HUES6 (cell line): Measurements from ENCODE around the gene EIF2A.

Experiments used
- H3K27ac ChIP-seq: 2 replicates; pipeline ENCODE4 v1.7.0; 2013; ENCODE audit warnings: low read depth, mild to moderate bottlenecking, low read length, inconsistent platforms
- H3K27me3 ChIP-seq: 2 replicates; pipeline ENCODE4 v1.6.1; 2013; ENCODE audit warnings: low read length; ENCODE audit not compliant: control insufficient read depth, insufficient read depth
- H3K36me3 ChIP-seq: 2 replicates; pipeline ENCODE4 v1.6.1; 2013; ENCODE audit warnings: low read length; ENCODE audit not compliant: control insufficient read depth, insufficient read depth
- H3K4me1 ChIP-seq: 2 replicates; pipeline ENCODE4 v1.6.1; 2013; ENCODE audit warnings: low read length; ENCODE audit not compliant: control insufficient read depth, insufficient read depth
- H3K4me3 ChIP-seq: 2 replicates; pipeline ENCODE4 v1.5.1; 2013; ENCODE audit warnings: low read depth, low read length
- H3K9ac ChIP-seq: one replicate; pipeline ENCODE4 v1.6.1; 2013; ENCODE audit warnings: mild to moderate bottlenecking, low read length
- H3K9me3 ChIP-seq: 2 replicates; pipeline ENCODE4 v1.6.1; 2013; ENCODE audit warnings: low read depth, low read length; ENCODE audit not compliant: control insufficient read depth, insufficient read depth

Gene EIF2A

DNA sequence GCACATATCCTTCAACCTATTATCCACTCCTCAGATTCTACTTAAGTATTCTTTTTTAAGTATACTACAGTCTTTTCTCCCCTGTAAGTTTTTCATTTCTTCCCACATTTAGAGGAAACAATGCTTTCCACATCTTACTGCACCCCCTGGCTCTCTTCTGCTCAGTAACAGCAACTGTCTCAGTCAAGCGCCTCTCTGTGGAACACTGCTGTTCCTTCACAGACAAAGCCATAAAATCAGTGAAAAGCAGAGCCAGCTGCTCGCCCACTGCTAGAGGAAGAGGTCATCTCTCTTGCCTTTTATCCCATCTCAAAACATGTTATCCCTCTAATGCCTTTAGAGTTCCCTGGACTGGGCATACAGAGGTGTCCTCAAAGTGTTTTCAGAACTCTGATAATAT lies 25.1 kb upstream of the EIF2A start:
- Histone ChIP-seq H3K36me3 (no peaks in the 10 kb centered on the region), H3K9ac (no peak overlapping the region), H3K27me3 (no peaks in the 10 kb centered on the region), H3K9me3 (peaks cover 20% of the 10 kb centered on the region), H3K4me1 (no peaks in the 10 kb centered on the region), H3K27ac (no peak overlapping the region), H3K4me3 (no peak overlapping the region)

DNA sequence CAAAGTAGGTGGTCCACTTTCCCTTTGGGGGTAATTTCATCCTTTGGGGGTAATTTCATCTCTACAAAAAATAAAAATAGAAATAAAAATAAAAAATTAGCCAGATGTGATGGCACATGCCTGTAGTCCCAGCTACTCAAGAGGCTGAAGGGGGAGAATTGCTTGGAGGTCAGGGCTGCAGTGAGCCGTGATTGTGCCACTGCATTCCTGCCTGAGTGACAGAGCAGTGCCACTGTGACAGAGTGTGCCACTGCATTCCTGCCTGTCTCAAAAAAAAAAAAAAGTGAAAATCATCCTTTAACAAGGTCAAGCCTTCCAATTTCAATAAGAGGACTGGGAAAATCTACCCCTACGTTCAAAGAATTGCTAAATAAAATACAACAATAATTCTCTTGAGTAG lies 23.0 kb upstream of the EIF2A start:
- Histone ChIP-seq H3K27me3 (no peaks in the 10 kb centered on the region), H3K4me1 (peaks cover 16% of the 10 kb centered on the region), H3K4me3 (no peak overlapping the region), H3K27ac (no peak overlapping the region), H3K9me3 (peaks cover 6% of the 10 kb centered on the region; the same call in 1 of the 2 replicates), H3K9ac (no peak overlapping the region), H3K36me3 (no peaks in the 10 kb centered on the region)

DNA sequence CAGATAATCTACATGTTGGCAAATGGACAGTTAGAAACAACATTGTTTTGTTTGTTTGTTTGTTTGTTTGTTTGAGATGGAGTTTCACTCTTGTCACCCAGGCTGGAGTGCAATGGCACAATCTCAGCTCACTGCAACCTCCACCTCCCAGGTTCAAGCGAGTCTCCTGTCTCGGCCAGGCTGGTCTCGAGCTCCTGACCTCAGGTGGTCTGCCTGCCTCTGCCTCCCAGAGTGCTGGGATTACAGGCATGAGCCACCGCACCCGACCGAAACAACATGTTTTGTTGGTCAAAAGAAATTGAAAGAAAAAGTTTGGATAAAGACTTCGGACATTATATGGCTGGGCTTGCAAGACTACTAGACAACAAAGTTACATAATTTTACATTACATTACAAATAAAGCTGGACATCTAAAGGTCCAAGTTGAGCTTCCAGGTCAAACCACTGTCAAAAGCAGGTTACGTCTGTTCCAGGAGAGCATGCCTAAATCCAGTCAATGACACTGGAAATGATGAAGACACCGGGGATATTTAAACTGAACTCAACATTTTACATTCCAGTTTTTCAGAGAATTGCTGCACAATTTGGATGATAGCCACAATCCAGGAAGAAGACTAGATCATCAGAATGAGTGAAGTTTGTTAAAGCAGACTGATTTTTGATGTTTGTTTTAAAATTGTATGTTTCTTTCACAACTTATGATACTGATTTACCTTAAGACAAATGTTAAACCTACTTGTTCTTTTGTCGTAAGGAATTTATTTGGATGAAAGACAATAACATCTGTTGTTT lies 18.9 kb upstream of the EIF2A start:
- H3K4me1 ChIP-seq = peaks cover 16% of the 10 kb centered on the region

DNA sequence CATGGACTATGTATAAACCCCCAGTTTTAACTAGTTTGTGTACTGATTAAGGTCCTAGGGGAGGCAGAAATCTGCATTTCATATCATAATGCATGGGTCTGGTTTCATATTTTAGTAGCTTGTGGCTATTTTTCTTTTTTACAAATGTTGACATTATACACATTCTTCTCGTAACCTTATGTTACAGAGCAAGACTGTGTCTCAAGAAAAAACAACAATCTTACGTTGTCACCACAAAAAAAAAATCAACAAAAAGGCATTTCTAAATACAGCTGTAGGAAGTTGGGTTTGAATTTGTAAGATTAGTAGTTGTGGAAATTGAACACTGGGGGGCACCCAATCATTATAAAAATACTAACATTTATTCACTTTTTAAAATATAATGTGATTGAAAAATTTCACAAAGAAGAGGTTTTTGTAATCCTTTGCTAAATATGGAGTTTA lies 18.2 kb upstream of the EIF2A start:
- Histone ChIP-seq H3K9me3 (no peaks in the 10 kb centered on the region), H3K27me3 (no peaks in the 10 kb centered on the region), H3K27ac (no peak overlapping the region), H3K4me3 (no peak overlapping the region), H3K9ac (no peak overlapping the region), H3K4me1 (peaks cover 16% of the 10 kb centered on the region), H3K36me3 (no peaks in the 10 kb centered on the region)

More for the DNA sequence above, 18.9 kb upstream of the EIF2A start:
- no peaks in the 10 kb centered on the region for H3K9me3 ChIP-seq
- no peaks in the 10 kb centered on the region for H3K27me3 ChIP-seq
- no peak overlapping the region for H3K9ac ChIP-seq
- H3K4me3 ChIP-seq = no peak overlapping the region
- no peak overlapping the region for H3K27ac ChIP-seq
- H3K36me3 ChIP-seq = no peaks in the 10 kb centered on the region

DNA sequence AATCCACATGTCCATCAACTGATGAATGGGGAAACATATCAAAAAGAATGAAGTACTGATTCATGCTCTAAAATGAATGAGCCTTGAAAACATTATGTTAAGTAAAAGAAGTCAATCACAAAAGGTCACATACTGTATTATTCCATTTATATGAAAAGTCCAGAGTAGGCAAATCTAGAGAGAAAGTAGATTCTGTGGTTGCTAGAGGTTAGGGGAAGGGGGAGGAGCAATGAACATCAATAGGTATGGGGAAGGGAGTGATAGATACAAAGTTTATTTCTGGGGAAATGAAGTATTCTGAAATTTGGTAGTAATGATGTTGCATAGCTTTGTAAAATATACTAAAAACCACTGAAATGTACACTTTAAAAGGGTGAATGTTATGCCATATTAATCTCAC lies 14.8 kb upstream of the EIF2A start:
- Histone ChIP-seq H3K36me3 (no peaks in the 10 kb centered on the region), H3K27ac (no peak overlapping the region), H3K9ac (no peak overlapping the region), H3K27me3 (no peaks in the 10 kb centered on the region), H3K9me3 (no peaks in the 10 kb centered on the region), H3K4me3 (no peak overlapping the region), H3K4me1 (peaks cover 16% of the 10 kb centered on the region)

DNA sequence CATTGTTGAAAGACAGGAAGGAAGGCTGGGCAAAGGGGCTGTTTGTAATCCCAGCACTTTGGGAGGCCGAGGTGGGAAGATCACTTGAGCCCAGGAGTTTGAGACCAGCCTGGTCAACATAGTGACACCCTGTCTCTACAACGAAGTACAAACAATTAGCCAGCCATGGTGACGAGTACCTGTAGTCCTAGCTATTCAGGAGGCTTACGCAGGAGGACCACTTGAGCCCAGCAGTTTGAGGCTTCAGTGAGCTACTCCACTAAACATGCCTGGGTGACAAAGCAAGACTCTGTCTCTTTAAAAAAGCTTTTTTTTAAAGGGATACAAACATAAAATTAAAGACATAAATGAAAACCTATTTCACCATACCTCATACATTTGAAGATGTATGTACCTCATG lies 11.4 kb upstream of the EIF2A start:
- H3K27me3 ChIP-seq = no peaks in the 10 kb centered on the region
- H3K36me3 ChIP-seq = no peaks in the 10 kb centered on the region
- no peaks in the 10 kb centered on the region for H3K4me1 ChIP-seq
- no peak overlapping the region for H3K9ac ChIP-seq
- no peaks in the 10 kb centered on the region for H3K9me3 ChIP-seq
- H3K27ac ChIP-seq = no peak overlapping the region
- no peak overlapping the region for H3K4me3 ChIP-seq

DNA sequence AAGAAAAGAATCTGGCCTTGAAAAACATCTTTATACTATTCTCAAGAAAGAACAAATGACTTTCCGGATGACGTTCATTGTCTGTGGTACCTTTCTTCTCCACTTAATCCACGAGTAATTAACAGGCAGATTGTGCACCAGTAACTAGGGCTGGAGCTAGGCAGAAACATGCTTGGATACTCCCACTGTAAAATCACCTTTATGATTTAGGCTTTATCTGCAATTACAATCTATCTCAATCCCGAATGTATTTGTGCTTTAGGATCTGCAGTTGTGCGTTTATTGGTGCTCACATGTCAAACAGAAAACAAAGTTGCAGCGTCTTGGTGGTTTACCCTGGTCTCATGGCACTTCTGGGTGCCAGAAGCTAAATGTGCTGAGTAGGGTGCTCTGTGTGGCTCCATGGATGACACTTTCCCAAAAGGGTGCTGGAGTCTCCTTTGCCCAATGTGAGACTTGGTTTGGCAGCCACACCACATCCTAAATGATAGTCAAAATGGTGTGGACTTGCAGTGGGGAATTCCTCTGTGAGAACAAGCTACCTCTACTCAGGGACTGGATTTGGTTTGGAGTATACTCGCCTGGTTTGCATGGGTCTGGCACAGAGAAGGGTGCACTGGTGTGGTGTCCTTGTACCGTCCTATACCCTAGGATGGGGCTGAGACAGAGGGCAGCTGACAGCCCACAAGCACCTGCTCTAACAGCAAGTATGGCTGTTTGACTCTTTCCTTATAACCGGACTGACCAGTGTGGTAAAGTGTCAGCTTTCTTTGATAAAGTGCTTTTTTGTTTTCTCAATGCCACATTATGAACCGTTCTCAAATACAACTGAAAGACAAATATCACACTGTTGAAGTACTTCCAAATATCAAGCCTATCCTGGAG lies 8.0 kb upstream of the EIF2A start:
- Histone ChIP-seq H3K9ac (no peak overlapping the region), H3K27ac (no peak overlapping the region), H3K9me3 (no peaks in the 10 kb centered on the region), H3K4me3 (no peak overlapping the region), H3K36me3 (peaks cover 23% of the 10 kb centered on the region), H3K27me3 (no peaks in the 10 kb centered on the region), H3K4me1 (no peaks in the 10 kb centered on the region)

DNA sequence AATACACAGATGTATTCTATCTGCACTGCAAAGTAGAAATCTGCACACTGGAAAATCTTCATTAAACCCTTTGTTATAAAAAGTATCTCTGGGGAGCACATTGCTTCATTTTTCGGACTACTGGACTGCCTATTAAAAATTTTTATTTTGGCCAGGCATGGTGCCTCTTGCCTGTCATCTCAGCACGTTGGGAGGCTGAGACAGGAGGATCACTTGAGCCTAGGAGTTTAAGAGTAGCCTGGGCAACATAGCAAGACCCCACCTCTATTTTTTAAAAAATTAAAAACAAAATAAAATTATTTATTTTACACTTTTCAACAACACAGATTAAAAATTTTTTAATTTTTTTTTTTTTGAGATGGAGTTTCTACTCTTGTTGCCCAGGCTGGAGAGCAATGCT lies 6.3 kb upstream of the EIF2A start:
- H3K9ac ChIP-seq = no peak overlapping the region

DNA sequence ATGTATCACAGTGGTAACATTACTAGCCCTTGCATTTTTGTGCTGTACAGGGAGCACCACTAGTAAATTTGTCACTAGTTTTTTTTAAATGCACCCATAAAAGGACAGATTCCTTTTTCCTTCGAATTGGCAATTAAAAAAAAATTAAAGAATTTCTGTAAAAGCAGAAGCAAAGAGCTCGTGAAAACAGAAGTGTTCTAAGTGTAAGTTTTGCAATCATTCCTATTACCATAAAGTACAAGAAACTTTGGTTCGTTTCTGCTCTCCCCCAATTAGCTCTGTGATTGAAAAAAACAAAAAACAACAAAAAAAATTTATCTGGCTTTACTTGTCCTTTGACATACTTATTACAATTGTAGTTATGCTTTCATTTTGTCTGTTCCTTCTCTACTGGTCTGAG lies 5.6 kb upstream of the EIF2A start:
- no peaks in the 10 kb centered on the region for H3K9me3 ChIP-seq
- peaks cover 3% of the 10 kb centered on the region; the same call in 1 of the 2 replicates for H3K4me1 ChIP-seq
- peaks cover 35% of the 10 kb centered on the region for H3K36me3 ChIP-seq
- H3K4me3 ChIP-seq = no peak overlapping the region
- no peak overlapping the region for H3K27ac ChIP-seq
- H3K27me3 ChIP-seq = no peaks in the 10 kb centered on the region
- H3K9ac ChIP-seq = no peak overlapping the region

More for the DNA sequence above, 6.3 kb upstream of the EIF2A start:
- Histone ChIP-seq H3K9me3 (no peaks in the 10 kb centered on the region), H3K36me3 (peaks cover 35% of the 10 kb centered on the region), H3K4me3 (no peak overlapping the region), H3K27ac (no peak overlapping the region), H3K27me3 (no peaks in the 10 kb centered on the region), H3K4me1 (peaks cover 3% of the 10 kb centered on the region; the same call in 1 of the 2 replicates)

DNA sequence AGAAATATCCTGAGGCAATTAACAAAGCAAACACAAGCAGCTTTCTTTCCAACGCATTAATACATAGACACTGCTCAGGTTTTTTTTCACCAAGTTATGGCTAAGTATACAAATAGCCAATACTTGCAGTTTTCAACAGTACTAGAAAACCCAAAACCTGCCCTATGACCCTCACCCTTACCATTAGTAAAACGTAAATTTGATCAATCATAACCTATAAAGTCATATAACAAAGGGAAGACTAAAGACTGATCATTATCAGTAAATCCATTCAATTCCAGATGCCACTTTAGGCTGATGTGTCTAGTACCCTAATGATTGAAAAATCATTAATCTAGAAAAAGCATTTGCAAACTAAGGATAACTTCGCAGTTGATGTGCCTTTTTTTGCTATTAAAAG lies 3.5 kb upstream of the EIF2A start:
- no peak overlapping the region for H3K9ac ChIP-seq
- peaks cover 10% of the 10 kb centered on the region for H3K4me1 ChIP-seq
- H3K27me3 ChIP-seq = no peaks in the 10 kb centered on the region
- H3K36me3 ChIP-seq = peaks cover 35% of the 10 kb centered on the region
- H3K9me3 ChIP-seq = no peaks in the 10 kb centered on the region
- no peak overlapping the region for H3K27ac ChIP-seq
- no peak overlapping the region for H3K4me3 ChIP-seq

DNA sequence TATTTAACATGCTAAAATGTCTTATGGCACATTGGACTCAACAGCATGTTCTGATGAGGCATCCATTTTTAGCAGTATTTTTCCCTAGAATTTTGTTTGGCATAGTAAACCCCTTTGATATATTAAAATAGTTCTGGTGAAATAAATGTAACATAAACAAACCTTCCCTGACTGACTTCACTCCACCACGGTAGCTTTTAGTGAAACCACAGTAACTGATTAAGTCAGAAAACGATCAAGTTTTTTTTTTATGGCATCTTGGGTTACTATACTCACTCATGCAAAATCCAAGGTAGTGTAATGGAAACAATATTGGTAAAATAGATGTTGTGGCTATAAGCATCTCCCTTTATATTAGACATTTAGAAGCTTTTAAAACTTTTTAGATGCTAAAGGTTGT lies 3.1 kb upstream of the EIF2A start:
- no peak overlapping the region for H3K4me3 ChIP-seq
- H3K9me3 ChIP-seq = no peaks in the 10 kb centered on the region
- H3K36me3 ChIP-seq = peaks cover 35% of the 10 kb centered on the region
- H3K27me3 ChIP-seq = no peaks in the 10 kb centered on the region
- H3K27ac ChIP-seq = no peak overlapping the region
- H3K9ac ChIP-seq = no peak overlapping the region
- H3K4me1 ChIP-seq = peaks cover 10% of the 10 kb centered on the region
